AG09309 (cell line): ENCODE results near the gene MARCHF3.
A peak's percentile ranks its signal among the peaks of the same experiment; 100 is the strongest.

ENCODE experiments used
- DNase-seq: peaks from one replicate; pipeline ENCODE4 v3.0.0-alpha.2; 2010; ENCODE audit warnings: low read depth
- H3K4me3 ChIP-seq: 2 replicates; pipeline ENCODE4 v1.5.1; 2011; ENCODE audit warnings: mild to moderate bottlenecking, low read depth, low read length, moderate library complexity; ENCODE audit not compliant: control insufficient read depth
- CTCF ChIP-seq: IDR thresholded peaks from 2 replicates; pipeline ENCODE4 v1.5.1; 2011; ENCODE audit warnings: mild to moderate bottlenecking, low read depth, low read length, inconsistent platforms; ENCODE audit not compliant: insufficient read depth, control insufficient read depth; ENCODE audit errors: missing control alignments

MARCHF3 gene

GRCh38 chr5:126888175-126888574 lies 142.2 kb downstream of the MARCHF3 start:
- TF ChIP-seq CTCF = no peak
- H3K4me3 ChIP-seq = no peak overlapping the region
- no peak for DNase-seq

- no peak for TF ChIP-seq CTCF
- DNase-seq = peak; percentile 80
- H3K4me3 ChIP-seq = no peak overlapping the region
These were observed 146.0 kb downstream of the MARCHF3 start for GRCh38 chr5:126884269-126884819.

- no peak for DNase-seq
- H3K4me3 ChIP-seq = no peak overlapping the region
- TF ChIP-seq CTCF = no peak
These were observed 146.7 kb downstream of the MARCHF3 start for GRCh38 chr5:126883564-126884245.

GRCh38 chr5:126881821-126882600 lies 148.3 kb downstream of the MARCHF3 start:
- DNase-seq = no peak
- TF ChIP-seq CTCF = no peak
- no peak overlapping the region for H3K4me3 ChIP-seq

- no peak for TF ChIP-seq CTCF
- no peak for DNase-seq
- no peak overlapping the region for H3K4me3 ChIP-seq
These were observed 151.7 kb downstream of the MARCHF3 start for GRCh38 chr5:126878634-126879033.

GRCh38 chr5:126878085-126878484 lies 152.3 kb downstream of the MARCHF3 start:
- TF ChIP-seq CTCF = no peak
- H3K4me3 ChIP-seq = no peak overlapping the region
- DNase-seq = no peak
